ENCODE measurements around the gene CDH23.
A peak's percentile ranks its signal among the peaks of the same experiment; 100 is the strongest.

CDH23 gene

DNA sequence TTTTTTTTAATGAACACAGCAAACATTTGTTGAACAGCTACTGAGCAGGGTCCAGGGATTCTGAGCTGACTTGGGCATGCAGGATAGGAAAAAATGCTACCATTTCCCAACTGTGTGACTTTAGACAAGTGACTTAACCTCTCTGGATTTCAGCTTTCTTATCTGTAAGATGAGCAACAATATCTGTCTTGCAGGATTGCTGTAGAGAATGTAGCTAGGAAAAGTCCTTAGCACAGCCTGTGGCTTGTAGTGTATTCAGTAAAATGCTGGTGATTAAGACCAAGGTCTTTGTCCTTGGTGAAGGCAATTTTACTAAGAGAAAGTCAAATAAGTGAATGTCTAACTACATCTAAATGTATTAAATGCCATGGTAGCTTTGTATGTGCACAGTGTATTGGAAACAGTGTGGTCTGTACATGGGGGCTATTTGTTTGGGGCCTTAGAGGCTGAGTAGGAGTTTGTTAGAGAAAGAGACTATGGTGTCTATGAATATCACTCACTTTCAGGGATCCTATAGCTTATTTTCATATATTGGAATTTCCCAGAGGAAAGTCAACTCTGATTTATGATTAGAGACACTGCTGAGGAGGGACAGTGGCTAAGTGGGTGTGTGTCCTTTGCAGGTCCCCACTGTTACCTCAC, 118.9 kb downstream of the CDH23 start:
- H3K4me3 ChIP-seq (ENCODE audit: low read length), result no peak overlapping the region
- TF ChIP-seq, protein P1, sequence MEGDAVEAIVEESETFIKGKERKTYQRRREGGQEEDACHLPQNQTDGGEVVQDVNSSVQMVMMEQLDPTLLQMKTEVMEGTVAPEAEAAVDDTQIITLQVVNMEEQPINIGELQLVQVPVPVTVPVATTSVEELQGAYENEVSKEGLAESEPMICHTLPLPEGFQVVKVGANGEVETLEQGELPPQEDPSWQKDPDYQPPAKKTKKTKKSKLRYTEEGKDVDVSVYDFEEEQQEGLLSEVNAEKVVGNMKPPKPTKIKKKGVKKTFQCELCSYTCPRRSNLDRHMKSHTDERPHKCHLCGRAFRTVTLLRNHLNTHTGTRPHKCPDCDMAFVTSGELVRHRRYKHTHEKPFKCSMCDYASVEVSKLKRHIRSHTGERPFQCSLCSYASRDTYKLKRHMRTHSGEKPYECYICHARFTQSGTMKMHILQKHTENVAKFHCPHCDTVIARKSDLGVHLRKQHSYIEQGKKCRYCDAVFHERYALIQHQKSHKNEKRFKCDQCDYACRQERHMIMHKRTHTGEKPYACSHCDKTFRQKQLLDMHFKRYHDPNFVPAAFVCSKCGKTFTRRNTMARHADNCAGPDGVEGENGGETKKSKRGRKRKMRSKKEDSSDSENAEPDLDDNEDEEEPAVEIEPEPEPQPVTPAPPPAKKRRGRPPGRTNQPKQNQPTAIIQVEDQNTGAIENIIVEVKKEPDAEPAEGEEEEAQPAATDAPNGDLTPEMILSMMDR (conservative IDR thresholded peaks at IDR 0.05; ENCODE audit: low read depth, low read length), result no peak
- DNase-seq (ENCODE audit: low read depth), result no peak

DNA sequence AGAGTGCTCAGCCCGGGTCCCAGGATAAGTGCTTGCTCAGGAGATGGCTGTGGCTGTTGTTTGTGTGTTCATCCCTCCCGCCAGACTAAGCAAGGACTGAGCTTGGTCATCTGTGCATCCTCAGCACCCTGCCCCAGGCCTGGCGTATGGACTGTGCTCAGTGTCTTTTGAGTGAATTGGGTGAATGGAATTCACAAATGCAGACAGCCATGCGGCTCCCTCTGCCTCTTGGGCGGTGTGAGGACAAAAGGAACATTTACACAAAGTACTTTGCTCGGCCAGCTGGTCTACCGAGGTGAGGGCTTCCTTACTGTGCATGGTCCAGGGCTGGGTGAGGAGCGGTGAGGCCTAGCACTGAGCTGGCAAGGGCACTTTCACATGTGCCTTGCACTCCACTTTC, 120.2 kb downstream of the CDH23 start:
- TF ChIP-seq, protein P1 (conservative IDR thresholded peaks at IDR 0.05; ENCODE audit: low read depth, low read length), result no peak
- no peak for DNase-seq (ENCODE audit: low read depth)
- no peak overlapping the region for H3K4me3 ChIP-seq (ENCODE audit: low read length)

DNA sequence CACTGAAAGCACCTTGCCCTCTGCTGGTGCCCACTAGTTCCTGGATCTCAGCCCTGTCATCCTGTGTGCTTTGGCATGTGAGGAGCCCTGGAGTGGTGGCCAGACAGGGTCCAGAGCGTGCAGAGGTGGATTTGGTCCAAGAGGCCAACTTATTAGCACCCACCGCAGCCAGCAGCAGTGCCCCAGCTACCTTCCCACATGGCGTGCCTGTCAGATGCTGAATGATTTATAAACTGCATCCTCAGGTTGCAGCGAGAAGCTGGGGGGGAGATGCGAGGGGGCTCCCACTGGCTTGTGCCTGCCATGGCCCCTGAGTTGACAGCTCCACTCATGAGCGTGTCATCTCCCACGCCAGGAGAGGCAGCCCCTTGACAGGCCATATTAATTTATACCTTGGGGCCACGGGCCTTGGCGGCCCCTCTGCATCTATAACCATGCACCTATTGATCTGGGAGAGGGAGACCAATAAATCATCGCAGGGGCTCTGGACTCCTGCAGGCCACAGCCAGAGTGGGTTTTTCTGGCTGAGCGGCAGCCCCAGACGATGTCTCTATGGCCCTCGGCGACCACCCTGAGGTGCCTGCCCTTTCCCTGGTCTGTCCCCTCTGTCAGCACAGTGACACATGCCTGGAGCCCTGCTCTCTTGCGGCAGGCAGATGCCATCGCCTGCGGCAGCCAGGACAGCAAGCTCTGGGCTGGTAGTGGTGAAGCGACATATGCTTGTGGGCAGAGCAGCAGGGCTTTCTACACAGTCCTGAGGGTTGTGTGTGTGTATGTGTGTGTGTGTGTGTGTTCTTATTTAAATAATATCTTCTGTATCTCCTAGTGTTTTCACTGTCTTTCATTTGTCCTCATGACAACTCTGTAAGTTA, 120.8 kb downstream of the CDH23 start:
- TF ChIP-seq, protein P1 (conservative IDR thresholded peaks at IDR 0.05; ENCODE audit: low read depth, low read length), result no peak
- no peak overlapping the region for H3K4me3 ChIP-seq (ENCODE audit: low read length)
- DNase-seq (ENCODE audit: low read depth), result no peak

DNA sequence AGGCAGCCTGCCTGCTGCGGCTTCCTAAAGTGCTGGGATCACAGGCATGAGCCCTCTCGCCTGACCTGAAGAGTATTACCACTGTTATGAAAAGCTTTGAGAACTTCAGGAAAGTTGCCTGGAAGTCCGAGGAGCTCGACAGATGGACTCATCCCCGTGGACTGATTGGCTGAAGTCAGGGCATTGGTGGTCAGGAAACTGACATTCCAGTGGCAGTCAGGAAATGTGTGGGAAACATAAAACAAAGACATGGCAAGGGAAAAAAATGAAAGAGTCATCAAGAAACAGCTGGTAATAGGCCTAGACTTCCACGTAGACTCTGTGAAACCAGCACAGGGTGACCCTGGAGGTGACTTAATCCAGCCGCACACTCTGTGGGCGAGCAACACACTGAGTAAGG, 123.3 kb downstream of the CDH23 start:
- no peak overlapping the region for H3K4me3 ChIP-seq (ENCODE audit: low read length)
- DNase-seq (ENCODE audit: low read depth), result no peak
- TF ChIP-seq, protein P1 (conservative IDR thresholded peaks at IDR 0.05; ENCODE audit: low read depth, low read length), result no peak

DNA sequence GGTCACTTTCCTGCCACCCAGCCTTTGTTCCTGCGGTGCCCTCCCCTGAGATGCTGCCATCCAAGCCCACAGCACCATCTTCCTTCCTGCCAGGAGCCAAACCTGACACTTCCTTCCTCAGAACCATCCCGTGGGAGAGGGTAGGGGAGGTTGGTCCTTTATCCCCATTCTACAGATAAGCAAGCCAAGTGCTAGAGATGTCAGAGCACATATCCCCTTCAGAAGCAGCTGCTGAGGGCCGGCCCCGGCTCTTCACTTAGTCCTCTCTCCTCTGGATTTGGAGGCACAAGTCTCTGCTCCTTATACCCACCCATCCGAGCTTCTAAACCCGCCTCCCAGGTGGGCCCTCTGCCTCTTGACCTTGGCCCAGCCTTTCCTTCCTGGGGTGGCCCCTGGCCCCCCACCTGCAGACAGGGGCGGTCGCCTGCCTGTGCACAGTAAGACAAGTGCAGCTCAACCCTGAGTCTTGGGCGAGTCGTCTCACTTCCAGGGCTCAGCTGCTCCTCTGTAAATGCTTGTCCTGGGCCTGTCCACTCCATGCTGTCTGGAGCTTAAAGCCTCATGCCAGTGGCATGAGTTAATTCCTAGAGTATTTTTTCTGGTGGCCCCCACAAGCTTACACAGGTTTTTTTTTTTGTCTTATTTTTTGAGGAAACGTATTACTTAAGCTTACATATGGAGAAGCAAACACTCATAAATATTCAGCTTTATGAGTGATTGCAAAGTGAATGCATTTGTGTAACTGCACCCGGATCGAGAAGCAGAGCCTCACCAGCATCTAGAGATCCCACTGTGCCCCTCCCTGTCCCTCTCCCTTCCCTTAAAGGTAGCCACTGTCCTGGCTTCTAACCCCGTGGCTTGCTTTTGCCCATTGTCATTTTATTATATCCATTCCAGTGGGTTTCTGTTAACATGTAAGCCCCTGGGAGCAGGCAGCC, 125.1 kb downstream of the CDH23 start:
- no peak for DNase-seq (ENCODE audit: low read depth)
- TF ChIP-seq, protein P1 (conservative IDR thresholded peaks at IDR 0.05; ENCODE audit: low read depth, low read length), result no peak
- H3K4me3 ChIP-seq (ENCODE audit: low read length), result no peak overlapping the region

DNA sequence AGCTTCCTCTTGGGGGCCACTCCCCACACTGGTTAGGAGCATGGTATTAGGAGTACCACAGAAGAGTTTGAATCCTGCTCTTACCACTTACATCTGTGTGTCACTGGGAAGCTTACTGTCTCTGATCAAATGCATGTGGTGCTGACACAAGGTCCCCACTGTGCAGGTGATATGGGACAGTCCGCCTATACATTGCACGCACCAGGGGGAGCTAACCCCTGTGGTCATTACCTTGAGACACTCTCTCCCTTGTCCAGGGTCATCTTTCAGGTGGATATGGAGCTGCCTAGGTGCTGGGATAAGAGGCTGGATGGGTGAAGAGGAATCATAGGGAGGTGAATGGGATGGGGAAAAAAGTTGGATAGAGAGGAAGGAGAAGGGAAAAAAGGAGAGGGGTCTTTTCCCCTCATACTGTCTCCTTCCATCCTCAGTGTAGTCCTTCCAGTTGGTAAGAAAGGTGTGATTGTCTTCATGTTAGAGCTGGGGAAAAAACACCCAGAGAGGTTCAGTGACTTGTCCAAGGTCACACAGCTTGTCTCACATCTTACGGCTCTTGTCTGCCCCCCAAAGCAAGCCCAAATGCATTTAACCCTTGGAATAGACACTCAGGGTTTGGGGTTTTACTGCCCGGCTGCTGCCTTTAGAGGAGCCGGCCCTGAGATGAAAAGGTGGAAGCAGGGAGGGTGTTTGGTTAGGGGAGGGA, 125.9 kb downstream of the CDH23 start:
- H3K4me3 ChIP-seq (ENCODE audit: low read length), result no peak overlapping the region
- TF ChIP-seq, protein P1 (conservative IDR thresholded peaks at IDR 0.05; ENCODE audit: low read depth, low read length), result peak; percentile 26
- no peak for DNase-seq (ENCODE audit: low read depth)

Measured in retinal pigment epithelial cell (primary cell).